Measurements from ENCODE around the gene CNOT4.
"Not testable (repeated sequence)": the region's sequence is repeated elsewhere in the genome, so short reads cannot be mapped to it uniquely, and the experiment has no call there.

Gene CNOT4

GRCh38 chr7:135510592-135511183 is 786 bp upstream of the CNOT4 start:
- peak; percentile 25 for DNase-seq

GRCh38 chr7:135509589-135509838 is 388 bp downstream of the CNOT4 start:
- no peak for DNase-seq

GRCh38 chr7:135508883-135509588 is 866 bp downstream of the CNOT4 start:
- DNase-seq = peak; percentile 59

- no peak for DNase-seq
These were observed 8.5 kb downstream of the CNOT4 start for GRCh38 chr7:135501402-135501801.

GRCh38 chr7:135499818-135500217 is 10.1 kb downstream of the CNOT4 start:
- DNase-seq = no peak

- not testable (repeated sequence) for DNase-seq
These were observed 12.7 kb downstream of the CNOT4 start for GRCh38 chr7:135497161-135497560.

GRCh38 chr7:135493362-135493761 is 16.5 kb downstream of the CNOT4 start:
- DNase-seq = no peak

- DNase-seq = no peak
These were observed 17.8 kb downstream of the CNOT4 start for GRCh38 chr7:135492151-135492550.

- peak; percentile 39 for DNase-seq
These were observed 19.1 kb downstream of the CNOT4 start for GRCh38 chr7:135490783-135491182.

- DNase-seq = no peak
These were observed 20.1 kb downstream of the CNOT4 start for GRCh38 chr7:135489791-135490190.

GRCh38 chr7:135486261-135486920 is 23.5 kb downstream of the CNOT4 start:
- no peak for DNase-seq

- DNase-seq = no peak
These were observed 28.3 kb downstream of the CNOT4 start for GRCh38 chr7:135481598-135481979.

- DNase-seq = no peak
These were observed 28.8 kb downstream of the CNOT4 start for GRCh38 chr7:135480966-135481597.

GRCh38 chr7:135475521-135475920 is 34.4 kb downstream of the CNOT4 start:
- DNase-seq = no peak

- DNase-seq = not testable (repeated sequence)
These were observed 40.2 kb downstream of the CNOT4 start for GRCh38 chr7:135469705-135470104.

GRCh38 chr7:135467207-135467711 is 42.6 kb downstream of the CNOT4 start:
- DNase-seq = no peak

GRCh38 chr7:135466442-135467206 is 43.3 kb downstream of the CNOT4 start:
- DNase-seq = no peak

GRCh38 chr7:135463908-135464307 is 46.0 kb downstream of the CNOT4 start:
- no peak for DNase-seq

- no peak for DNase-seq
These were observed 49.8 kb downstream of the CNOT4 start for GRCh38 chr7:135459951-135460567.

- no peak for DNase-seq
These were observed 50.8 kb downstream of the CNOT4 start for GRCh38 chr7:135459076-135459475.

GRCh38 chr7:135454060-135454459 is 55.8 kb downstream of the CNOT4 start:
- no peak for DNase-seq

- no peak for DNase-seq
These were observed 60.5 kb downstream of the CNOT4 start for GRCh38 chr7:135449436-135449835.

- no peak for DNase-seq
These were observed 61.1 kb downstream of the CNOT4 start for GRCh38 chr7:135448753-135449152.
